Stimulated activated naive CD8-positive, alpha-beta T cell treated with anti-CD3 and anti-CD28 coated beads, Interleukin-15, Interleukin-2, amounts not matched to agents 100 ng/mL and 50 ng/mL, for 24 hours (primary cell): Measurements from ENCODE around the gene OR52A5.
"Not testable (repeated sequence)": the region's sequence is repeated elsewhere in the genome, so short reads cannot be mapped to it uniquely, and the experiment has no call there.

ENCODE experiments used
- H3K27ac Mint-ChIP-seq: one replicate; pipeline ENCODE4 v1.8.0; 2021; ENCODE audit warnings: mild to moderate bottlenecking, mixed read lengths
- H3K27me3 Mint-ChIP-seq: one replicate; pipeline ENCODE4 v1.8.0; 2021; ENCODE audit warnings: mixed read lengths
- H3K36me3 Mint-ChIP-seq: one replicate; pipeline ENCODE4 v1.8.0; 2021; ENCODE audit warnings: low read depth, mixed read lengths
- H3K4me1 Mint-ChIP-seq: one replicate; pipeline ENCODE4 v1.8.0; 2021; ENCODE audit warnings: low read depth, mixed read lengths
- H3K4me3 Mint-ChIP-seq: one replicate; pipeline ENCODE4 v1.8.0; 2021; ENCODE audit warnings: mild to moderate bottlenecking, mixed read lengths
- H3K9me3 Mint-ChIP-seq: one replicate; pipeline ENCODE4 v1.8.0; 2021; ENCODE audit warnings: mixed read lengths

OR52A5 gene

DNA sequence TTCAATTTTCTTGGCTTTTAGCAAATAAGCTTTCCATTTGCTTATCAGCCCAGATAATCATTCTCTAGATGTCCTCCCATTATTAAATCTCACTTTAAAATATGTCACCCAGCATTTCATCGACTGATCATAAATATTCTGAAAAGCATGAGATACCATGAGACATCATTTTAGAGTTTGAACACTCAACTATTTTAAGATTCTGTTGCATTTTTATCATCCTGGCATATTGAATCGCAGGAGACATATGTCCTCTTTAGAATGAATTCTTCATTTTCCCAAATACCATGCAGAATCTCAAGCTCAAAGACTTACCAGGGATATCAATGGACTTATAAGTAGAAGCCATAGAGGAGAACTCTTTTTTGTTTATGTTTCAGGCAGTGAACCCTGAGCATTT lies at the start of gene OR52A5:
Gene OR52A5, minus strand, starts transcription at position 361 of the 400 bp plus-strand sequence. CDS start 5,714 bp downstream, outside the sequence.
- H3K27ac Mint-ChIP-seq = no peak within 1 kb of the TSS

DNA sequence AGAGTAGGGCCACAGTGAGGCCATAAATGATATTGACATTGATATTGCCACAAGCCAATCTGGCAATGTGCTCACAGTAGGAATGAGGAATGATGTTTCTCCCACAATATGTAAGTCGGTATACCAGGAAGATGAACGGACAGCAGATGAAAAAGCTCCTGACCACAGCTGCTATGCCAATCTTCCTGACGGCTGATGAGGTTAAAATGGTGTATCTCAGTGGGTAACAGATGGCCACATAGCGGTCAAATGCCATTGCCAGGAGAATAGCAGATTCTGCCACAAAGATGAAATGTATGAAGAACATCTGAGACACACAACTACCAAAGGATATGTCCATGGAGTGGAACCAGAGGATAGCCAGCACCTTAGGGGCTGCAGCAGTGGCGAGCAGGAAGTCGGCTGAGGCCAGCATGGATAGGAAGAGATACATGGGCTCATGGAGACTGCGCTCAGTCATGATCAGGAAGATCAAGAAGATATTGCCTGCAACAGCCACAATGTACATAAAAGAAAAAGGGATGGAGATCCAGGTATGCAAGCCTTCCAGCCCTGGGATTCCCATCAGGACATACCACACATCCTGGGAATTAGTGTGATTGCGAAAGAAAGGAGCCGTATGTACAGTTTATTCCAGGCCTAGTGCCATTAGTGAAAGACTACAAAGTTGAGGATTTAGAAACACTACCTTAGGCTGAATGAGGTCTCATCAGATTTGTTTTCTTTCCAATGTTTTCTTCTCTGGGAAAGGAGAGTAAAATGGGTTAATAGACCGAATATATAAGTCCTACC lies 40.1 kb upstream of the OR52A5 start:
- Mint-ChIP-seq H3K27ac (no peak overlapping the region), H3K4me3 (no peak overlapping the region), H3K4me1 (no peaks in the 10 kb centered on the region), H3K27me3 (peaks cover 2% of the 10 kb centered on the region), H3K36me3 (no peaks in the 10 kb centered on the region), H3K9me3 (no peaks in the 10 kb centered on the region)

More for the DNA sequence above, at the start of gene OR52A5:
- Mint-ChIP-seq H3K9me3 (no peaks in the 10 kb centered on the region), H3K4me1 (no peaks in the 10 kb centered on the region), H3K36me3 (no peaks in the 10 kb centered on the region), H3K27me3 (no peaks in the 10 kb centered on the region), H3K4me3 (no peak within 1 kb of the TSS)

DNA sequence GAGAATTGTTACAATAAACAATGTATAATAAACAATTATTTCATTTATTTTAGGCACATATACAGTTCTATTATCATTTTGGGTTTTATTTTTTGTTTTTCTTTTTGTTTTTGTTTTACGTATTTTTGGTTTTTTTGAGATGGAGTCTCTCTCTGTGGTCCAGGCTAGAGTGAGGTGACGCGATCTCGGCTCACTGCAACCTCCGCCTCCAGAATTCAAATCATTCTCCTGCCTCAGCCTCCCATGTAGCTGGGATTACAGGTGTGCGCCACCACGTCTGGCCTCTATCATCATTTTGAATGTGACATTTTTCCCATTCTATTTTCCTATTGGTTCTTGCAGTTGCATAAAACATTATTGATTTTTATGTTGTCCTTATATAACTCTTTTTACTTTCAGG lies 36.8 kb upstream of the OR52A5 start:
- no peaks in the 10 kb centered on the region for H3K36me3 Mint-ChIP-seq
- H3K27ac Mint-ChIP-seq = no peak overlapping the region
- H3K9me3 Mint-ChIP-seq = no peaks in the 10 kb centered on the region
- H3K27me3 Mint-ChIP-seq = no peaks in the 10 kb centered on the region
- no peak overlapping the region for H3K4me3 Mint-ChIP-seq
- H3K4me1 Mint-ChIP-seq = no peaks in the 10 kb centered on the region

- Mint-ChIP-seq H3K36me3 (no peaks in the 10 kb centered on the region), H3K27me3 (no peaks in the 10 kb centered on the region), H3K4me3 (no peak overlapping the region), H3K9me3 (no peaks in the 10 kb centered on the region), H3K4me1 (no peaks in the 10 kb centered on the region), H3K27ac (no peak overlapping the region)
These were observed 33.7 kb upstream of the OR52A5 start for GRCh38 chr11:5171856-5172255.

GRCh38 chr11:5165898-5166297 lies 27.7 kb upstream of the OR52A5 start:
- not testable (repeated sequence) for H3K4me1 Mint-ChIP-seq, H3K27ac Mint-ChIP-seq, H3K9me3 Mint-ChIP-seq, H3K36me3 Mint-ChIP-seq, H3K27me3 Mint-ChIP-seq, H3K4me3 Mint-ChIP-seq

DNA sequence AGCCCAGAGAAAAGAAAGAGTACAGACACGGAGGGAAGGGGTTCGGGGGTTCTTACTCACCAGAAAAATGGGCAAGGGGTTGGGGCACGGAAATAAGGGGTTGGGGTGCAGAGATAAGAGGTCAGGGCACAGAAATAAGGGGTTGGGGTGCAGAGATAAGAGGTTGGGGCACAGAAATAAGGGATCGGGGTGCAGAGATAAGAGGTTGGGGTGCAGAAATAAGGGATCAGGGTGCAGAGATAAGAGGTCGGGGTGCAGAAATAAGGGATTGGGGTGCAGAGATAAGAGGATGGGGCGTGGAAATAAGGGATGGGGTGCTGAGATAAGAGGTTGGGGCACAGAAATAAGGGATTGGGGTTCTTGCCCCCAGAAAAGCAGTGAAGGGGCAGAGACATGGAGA lies 26.7 kb upstream of the OR52A5 start:
- not testable (repeated sequence) for H3K27me3 Mint-ChIP-seq, H3K4me1 Mint-ChIP-seq, H3K4me3 Mint-ChIP-seq, H3K36me3 Mint-ChIP-seq, H3K27ac Mint-ChIP-seq, H3K9me3 Mint-ChIP-seq

GRCh38 chr11:5161045-5161444 lies 22.9 kb upstream of the OR52A5 start:
- H3K36me3 Mint-ChIP-seq, H3K9me3 Mint-ChIP-seq, H3K27ac Mint-ChIP-seq, H3K27me3 Mint-ChIP-seq, H3K4me3 Mint-ChIP-seq, H3K4me1 Mint-ChIP-seq: not testable (repeated sequence)

DNA sequence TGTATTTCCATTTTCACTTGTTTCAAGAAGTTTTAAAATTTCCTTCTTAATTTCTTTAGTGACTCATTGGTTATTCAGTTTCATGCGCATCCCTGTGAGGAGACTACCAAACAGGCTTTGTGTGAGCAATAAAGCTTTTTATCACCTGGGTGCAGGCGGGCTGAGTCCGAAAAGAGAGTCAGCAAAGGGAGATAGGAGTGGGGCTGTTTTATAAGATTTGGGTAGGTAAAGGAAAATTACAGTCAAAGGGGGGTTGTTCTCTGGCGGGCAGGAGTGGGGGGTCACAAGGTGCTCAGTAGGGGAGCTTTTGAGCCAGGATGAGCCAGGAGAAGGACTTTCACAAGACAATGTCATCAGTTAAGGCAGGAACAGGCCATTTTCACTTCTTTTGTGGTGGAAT lies 22.1 kb upstream of the OR52A5 start:
- not testable (repeated sequence) for H3K27ac Mint-ChIP-seq, H3K9me3 Mint-ChIP-seq, H3K36me3 Mint-ChIP-seq, H3K27me3 Mint-ChIP-seq, H3K4me3 Mint-ChIP-seq, H3K4me1 Mint-ChIP-seq

DNA sequence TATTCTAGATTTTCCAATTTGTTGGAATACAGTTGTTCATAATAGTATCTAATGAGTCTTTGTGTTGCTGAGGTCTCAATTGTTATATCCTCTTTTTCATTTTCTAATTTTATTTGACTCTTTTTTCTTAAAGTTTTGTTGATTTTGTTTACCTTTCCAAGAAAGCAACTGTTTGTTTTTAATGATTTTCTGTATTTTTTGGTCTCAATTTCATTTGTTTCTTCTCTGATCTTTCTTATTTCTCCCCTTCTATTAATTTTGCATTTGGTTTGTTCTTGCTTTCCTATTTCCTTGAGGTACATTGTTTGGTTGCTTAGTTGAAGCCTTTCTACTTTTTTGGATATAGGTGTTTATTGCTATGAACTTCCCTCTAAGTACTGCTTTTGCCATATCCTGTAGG lies 21.6 kb upstream of the OR52A5 start:
- H3K4me3 Mint-ChIP-seq = no peak overlapping the region
- peaks cover 4% of the 10 kb centered on the region for H3K9me3 Mint-ChIP-seq
- H3K4me1 Mint-ChIP-seq = no peaks in the 10 kb centered on the region
- no peak overlapping the region for H3K27ac Mint-ChIP-seq
- H3K36me3 Mint-ChIP-seq = no peaks in the 10 kb centered on the region
- H3K27me3 Mint-ChIP-seq = peaks cover 4% of the 10 kb centered on the region

DNA sequence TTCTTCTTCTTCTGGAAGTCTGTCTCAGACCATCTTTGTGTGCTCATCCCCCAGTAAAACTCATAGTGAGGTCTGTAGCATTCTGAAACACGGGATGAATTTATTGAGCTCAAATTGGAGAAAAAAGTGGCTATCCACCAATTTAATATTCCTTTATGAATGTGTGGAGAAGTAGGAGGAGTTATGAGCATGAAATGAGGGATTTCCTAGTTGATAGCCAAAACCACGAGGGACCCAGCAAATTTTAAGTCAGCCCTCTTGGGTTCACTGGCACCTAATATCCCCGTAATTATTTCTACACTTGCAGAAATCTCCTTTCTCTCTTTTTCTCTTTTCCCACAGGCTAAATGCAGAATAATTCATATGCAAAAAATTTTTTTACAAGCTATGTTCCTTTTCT lies 16.5 kb upstream of the OR52A5 start, which contains the start of gene OR52A1:
Gene OR52A1, minus strand, starts transcription at position 101 of the 400 bp plus-strand sequence. CDS start 2,388 bp downstream, outside the sequence.
- H3K9me3 Mint-ChIP-seq = no peaks in the 10 kb centered on the region
- H3K4me3 Mint-ChIP-seq = no peak within 1 kb of the TSS
- no peaks in the 10 kb centered on the region for H3K27me3 Mint-ChIP-seq
- no peaks in the 10 kb centered on the region for H3K36me3 Mint-ChIP-seq
- H3K4me1 Mint-ChIP-seq = no peaks in the 10 kb centered on the region
- H3K27ac Mint-ChIP-seq = no peak within 1 kb of the TSS

DNA sequence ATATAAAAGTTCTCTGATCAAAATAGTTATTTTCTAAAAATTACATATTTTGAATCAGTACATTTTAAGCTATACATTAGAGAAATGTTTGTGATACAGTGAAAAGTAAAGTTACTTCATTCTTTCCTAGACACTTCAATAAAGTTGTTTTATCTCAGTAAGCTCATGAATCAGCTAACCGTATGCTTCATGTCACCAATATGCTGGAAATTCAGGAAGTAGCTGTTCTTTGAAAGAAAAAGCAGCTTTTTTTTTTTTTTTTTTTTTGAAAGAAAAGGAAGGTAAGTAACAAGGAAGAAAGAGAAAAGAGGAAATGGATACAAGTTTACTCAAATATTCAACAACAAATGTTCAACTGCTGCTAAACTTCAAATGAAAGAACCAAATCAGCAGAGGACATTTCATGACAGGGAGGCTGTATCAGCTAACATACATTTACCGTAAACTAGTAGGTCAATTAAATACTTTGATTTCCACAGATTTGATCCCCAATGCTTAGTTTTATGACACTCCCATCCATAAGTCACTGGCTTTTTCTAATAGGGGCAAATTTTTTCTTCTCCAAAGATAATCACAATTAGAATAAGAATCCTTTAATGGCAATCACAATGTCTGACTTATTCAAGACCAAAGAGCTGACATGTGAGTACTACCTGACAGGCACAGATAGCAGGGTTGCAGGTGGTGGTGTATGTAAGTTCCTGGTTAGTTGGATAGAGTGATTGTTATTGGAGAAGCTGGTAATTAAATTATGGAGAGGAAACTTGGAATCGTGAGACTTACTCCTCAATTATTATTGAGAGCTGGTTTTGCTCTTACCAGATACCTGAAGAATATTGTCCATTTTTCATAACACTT lies 15.6 kb upstream of the OR52A5 start:
- Mint-ChIP-seq H3K9me3 (no peaks in the 10 kb centered on the region), H3K27ac (no peak overlapping the region), H3K4me3 (no peak overlapping the region), H3K27me3 (no peaks in the 10 kb centered on the region), H3K4me1 (no peaks in the 10 kb centered on the region), H3K36me3 (no peaks in the 10 kb centered on the region)

GRCh38 chr11:5151713-5152153 lies 13.6 kb upstream of the OR52A5 start:
- H3K36me3 Mint-ChIP-seq = no peaks in the 10 kb centered on the region
- no peaks in the 10 kb centered on the region for H3K27me3 Mint-ChIP-seq

GRCh38 chr11:5144206-5144605 lies 6.0 kb upstream of the OR52A5 start:
- H3K4me3 Mint-ChIP-seq, H3K9me3 Mint-ChIP-seq, H3K27me3 Mint-ChIP-seq, H3K27ac Mint-ChIP-seq, H3K4me1 Mint-ChIP-seq, H3K36me3 Mint-ChIP-seq: not testable (repeated sequence)

More at GRCh38 chr11:5151713-5152153, 13.6 kb upstream of the OR52A5 start:
- Mint-ChIP-seq H3K27ac (no peak overlapping the region), H3K4me1 (no peaks in the 10 kb centered on the region), H3K4me3 (no peak overlapping the region), H3K9me3 (no peaks in the 10 kb centered on the region)

DNA sequence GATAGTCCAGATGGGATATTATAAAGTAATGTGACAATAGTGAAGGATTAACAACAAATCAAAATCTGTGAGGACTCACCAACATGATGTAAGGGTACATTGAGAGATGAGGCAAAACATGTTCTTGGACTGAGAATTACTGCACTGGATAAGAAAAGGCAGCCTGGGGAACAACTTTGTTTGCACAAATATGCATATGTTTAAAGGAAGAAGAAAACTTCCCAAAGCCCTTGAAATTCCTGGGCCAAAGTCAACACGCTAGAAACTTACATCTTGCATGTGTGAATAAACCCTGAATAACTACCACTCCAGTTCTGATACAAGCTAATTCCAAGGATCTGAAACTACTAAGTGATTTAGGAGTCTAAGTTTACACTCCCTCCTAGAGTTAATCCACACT lies 1.1 kb downstream of the OR52A5 start:
- H3K9me3 Mint-ChIP-seq = no peaks in the 10 kb centered on the region
- no peaks in the 10 kb centered on the region for H3K36me3 Mint-ChIP-seq
- no peak overlapping the region for H3K4me3 Mint-ChIP-seq
- H3K27ac Mint-ChIP-seq = no peak overlapping the region
- no peaks in the 10 kb centered on the region for H3K4me1 Mint-ChIP-seq
- no peaks in the 10 kb centered on the region for H3K27me3 Mint-ChIP-seq

DNA sequence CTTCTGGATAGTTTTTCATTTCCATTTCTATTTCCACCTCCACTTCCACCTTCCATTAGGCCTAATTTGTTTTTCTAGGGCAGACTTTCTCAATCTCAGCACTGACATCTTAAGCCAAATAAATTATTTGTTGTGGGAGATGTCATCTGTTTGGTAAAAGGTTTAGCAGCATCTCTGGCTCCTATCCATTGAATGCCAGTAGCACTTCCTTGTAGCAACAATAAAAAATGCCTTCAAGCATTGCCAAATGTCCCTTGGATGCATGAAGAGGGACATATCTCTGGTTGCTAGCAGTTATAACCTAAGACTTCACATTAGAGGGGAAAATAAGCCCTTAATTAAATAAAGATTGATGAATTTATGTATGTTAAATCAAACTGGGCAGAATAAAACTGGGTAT lies 1.9 kb downstream of the OR52A5 start:
- H3K4me3 Mint-ChIP-seq = no peak overlapping the region
- no peaks in the 10 kb centered on the region for H3K9me3 Mint-ChIP-seq
- no peaks in the 10 kb centered on the region for H3K4me1 Mint-ChIP-seq
- H3K36me3 Mint-ChIP-seq = no peaks in the 10 kb centered on the region
- H3K27me3 Mint-ChIP-seq = no peaks in the 10 kb centered on the region
- no peak overlapping the region for H3K27ac Mint-ChIP-seq
